HEK293T (cell line): ENCODE measurements around the gene LRRC7.
"Not testable (repeated sequence)": the region's sequence is repeated elsewhere in the genome, so short reads cannot be mapped to it uniquely, and the experiment has no call there.

Source experiments
- ARNT ChIP-seq: fragments of 450-650 bp; IDR thresholded peaks from 2 replicates; pipeline ENCODE4 v1.6.1; 2017; ENCODE audit warnings: mild to moderate bottlenecking
- BHLHE40 ChIP-seq: fragments of 450-650 bp; IDR thresholded peaks from 2 replicates; pipeline ENCODE4 v1.6.1; 2016; ENCODE audit warnings: mild to moderate bottlenecking, moderate library complexity, borderline replicate concordance
- ELF4 ChIP-seq: fragments of 450-650 bp; IDR thresholded peaks from 2 replicates; pipeline ENCODE4 v1.6.1; 2017; ENCODE audit warnings: antibody characterized with exemption
- FOXA1 ChIP-seq: fragments of 450-650 bp; IDR thresholded peaks from 2 replicates; pipeline ENCODE4 v1.6.1; 2016; ENCODE audit warnings: mild to moderate bottlenecking
- FOXK2 ChIP-seq: fragments of 450-650 bp; IDR thresholded peaks from 2 replicates; pipeline ENCODE4 v1.6.1; 2016; ENCODE audit warnings: mild to moderate bottlenecking
- FOXM1 ChIP-seq: fragments of 450-650 bp; IDR thresholded peaks from 2 replicates; pipeline ENCODE4 v1.6.1; 2017; ENCODE audit warnings: mild to moderate bottlenecking, borderline replicate concordance
- HDGF ChIP-seq: fragments of 450-650 bp; IDR thresholded peaks from 2 replicates; pipeline ENCODE4 v1.6.1; 2017; ENCODE audit warnings: antibody characterized with exemption, borderline replicate concordance
- L3MBTL2 ChIP-seq: fragments of 450-650 bp; conservative IDR thresholded peaks from 2 replicates; pipeline ENCODE4 v1.6.1; 2016; ENCODE audit warnings: mild to moderate bottlenecking
- LEF1 ChIP-seq: fragments of 450-650 bp; IDR thresholded peaks from 2 replicates; pipeline ENCODE4 v1.6.1; 2017; ENCODE audit warnings: mild to moderate bottlenecking, borderline replicate concordance
- PKNOX1 ChIP-seq: fragments of 450-650 bp; IDR thresholded peaks from 2 replicates; pipeline ENCODE4 v1.6.1; 2016
- SP1 ChIP-seq: fragments of 450-650 bp; IDR thresholded peaks from 2 replicates; pipeline ENCODE4 v1.6.1; 2017
- TARDBP ChIP-seq: fragments of 450-650 bp; IDR thresholded peaks from 2 replicates; pipeline ENCODE4 v1.6.1; 2016
- ZNF384 ChIP-seq: fragments of 450-650 bp; IDR thresholded peaks from 2 replicates; pipeline ENCODE4 v1.6.1; 2016

GRCh38 chr1:70045581-70045980, 477.9 kb downstream of the LRRC7 start:
- TF ChIP-seq SP1, FOXM1, FOXK2, PKNOX1, LEF1, HDGF, FOXA1, BHLHE40, ARNT, ELF4, ZNF384, TARDBP, L3MBTL2: not testable (repeated sequence)
